HUES48 (cell line): ENCODE results near the gene PCDHA6.
"Not testable (repeated sequence)": the region's sequence is repeated elsewhere in the genome, so short reads cannot be mapped to it uniquely, and the experiment has no call there.

Experiments
- H3K27ac ChIP-seq: one replicate; pipeline ENCODE4 v1.7.0; 2013; ENCODE audit warnings: low read depth, low read length, inconsistent platforms
- H3K27me3 ChIP-seq: 2 replicates; pipeline ENCODE4 v1.6.1; 2013; ENCODE audit warnings: mild to moderate bottlenecking, low read length; ENCODE audit not compliant: control insufficient read depth, insufficient read depth
- H3K36me3 ChIP-seq: 2 replicates; pipeline ENCODE4 v1.6.1; 2013; ENCODE audit warnings: low read length; ENCODE audit not compliant: control insufficient read depth, insufficient read depth
- H3K4me1 ChIP-seq: 2 replicates; pipeline ENCODE4 v1.6.1; 2013; ENCODE audit warnings: mild to moderate bottlenecking, low read length; ENCODE audit not compliant: control insufficient read depth, insufficient read depth
- H3K4me3 ChIP-seq: 2 replicates; pipeline ENCODE4 v1.5.1; 2013; ENCODE audit warnings: mild to moderate bottlenecking, low read depth, low read length
- H3K9ac ChIP-seq: 2 replicates; pipeline ENCODE4 v1.6.1; 2013; ENCODE audit warnings: mild to moderate bottlenecking, low read depth, low read length, moderate library complexity
- H3K9me3 ChIP-seq: 2 replicates; pipeline ENCODE4 v1.6.1; 2013; ENCODE audit warnings: low read length; ENCODE audit not compliant: control insufficient read depth, insufficient read depth

The PCDHA6 gene

GRCh38 chr5:140827704-140828361 is at the start of gene PCDHA6:
Gene PCDHA6, plus strand, starts transcription at chr5:140827960. Its CDS starts 132 bp downstream, at chr5:140828092.
- no peak within 1 kb of the TSS for H3K4me3 ChIP-seq
- no peaks in the 10 kb centered on the region for H3K4me1 ChIP-seq
- no peak within 1 kb of the TSS for H3K9ac ChIP-seq
- no peaks in the 10 kb centered on the region for H3K27me3 ChIP-seq
- H3K27ac ChIP-seq: no peak within 1 kb of the TSS
- no peaks in the 10 kb centered on the region for H3K36me3 ChIP-seq
- no peaks in the 10 kb centered on the region for H3K9me3 ChIP-seq

GRCh38 chr5:140780512-140780911 is 47.2 kb upstream of the PCDHA6 start:
- H3K27me3 ChIP-seq: no peaks in the 10 kb centered on the region
- H3K27ac ChIP-seq: no peak overlapping the region
- peaks cover 68% of the 10 kb centered on the region for H3K9me3 ChIP-seq
- no peak overlapping the region for H3K4me3 ChIP-seq
- no peaks in the 10 kb centered on the region for H3K4me1 ChIP-seq
- no peaks in the 10 kb centered on the region for H3K36me3 ChIP-seq
- no peak overlapping the region for H3K9ac ChIP-seq

- peaks cover 48% of the 10 kb centered on the region for H3K9me3 ChIP-seq
- H3K4me1 ChIP-seq: no peaks in the 10 kb centered on the region
- H3K4me3 ChIP-seq: no peak within 1 kb of the TSS
- H3K9ac ChIP-seq: no peak within 1 kb of the TSS
- no peaks in the 10 kb centered on the region for H3K27me3 ChIP-seq
- H3K27ac ChIP-seq: no peak within 1 kb of the TSS
- H3K36me3 ChIP-seq: no peaks in the 10 kb centered on the region
Observed at GRCh38 chr5:140785905-140786686, 41.7 kb upstream of the PCDHA6 start, which contains the start of gene PCDHA1. Gene PCDHA1, plus strand, starts transcription at chr5:140786140.

GRCh38 chr5:140787422-140787821 is 40.3 kb upstream of the PCDHA6 start:
- H3K36me3 ChIP-seq, H3K27ac ChIP-seq, H3K4me3 ChIP-seq, H3K27me3 ChIP-seq, H3K9ac ChIP-seq, H3K4me1 ChIP-seq: not testable (repeated sequence)
- H3K9me3 ChIP-seq: peaks cover 39% of the 10 kb centered on the region

GRCh38 chr5:140787849-140788504 is 39.8 kb upstream of the PCDHA6 start:
- not testable (repeated sequence) for H3K4me3 ChIP-seq, H3K27me3 ChIP-seq, H3K9ac ChIP-seq, H3K27ac ChIP-seq, H3K36me3 ChIP-seq, H3K4me1 ChIP-seq
- peaks cover 34% of the 10 kb centered on the region for H3K9me3 ChIP-seq

GRCh38 chr5:140791089-140791488 is 36.7 kb upstream of the PCDHA6 start:
- no peaks in the 10 kb centered on the region for H3K36me3 ChIP-seq
- no peaks in the 10 kb centered on the region for H3K27me3 ChIP-seq
- H3K27ac ChIP-seq: no peak overlapping the region
- no peak overlapping the region for H3K9ac ChIP-seq
- H3K4me3 ChIP-seq: no peak overlapping the region
- peaks cover 28% of the 10 kb centered on the region for H3K9me3 ChIP-seq
- no peaks in the 10 kb centered on the region for H3K4me1 ChIP-seq

- H3K27ac ChIP-seq: no peak within 1 kb of the TSS
- H3K9me3 ChIP-seq: peaks cover 12% of the 10 kb centered on the region
- no peaks in the 10 kb centered on the region for H3K4me1 ChIP-seq
- H3K36me3 ChIP-seq: no peaks in the 10 kb centered on the region
- H3K9ac ChIP-seq: no peak within 1 kb of the TSS
- H3K4me3 ChIP-seq: peak within 1 kb of the TSS; percentile 71
- H3K27me3 ChIP-seq: no peaks in the 10 kb centered on the region
Observed at GRCh38 chr5:140794595-140795258, 33.0 kb upstream of the PCDHA6 start, which contains the start of gene PCDHA2. Gene PCDHA2, plus strand, starts transcription at chr5:140794852.

GRCh38 chr5:140795259-140795641 is 32.5 kb upstream of the PCDHA6 start:
- Histone ChIP-seq H3K27ac (no peak overlapping the region), H3K9me3 (peaks cover 16% of the 10 kb centered on the region), H3K4me3 (peak overlapping the region; percentile 71), H3K27me3 (no peaks in the 10 kb centered on the region), H3K4me1 (no peaks in the 10 kb centered on the region), H3K36me3 (no peaks in the 10 kb centered on the region), H3K9ac (no peak overlapping the region)

- not testable (repeated sequence) for H3K27ac ChIP-seq, H3K36me3 ChIP-seq, H3K27me3 ChIP-seq, H3K4me1 ChIP-seq, H3K4me3 ChIP-seq, H3K9ac ChIP-seq
- H3K9me3 ChIP-seq: peaks cover 18% of the 10 kb centered on the region
Observed at GRCh38 chr5:140796072-140796717, 31.6 kb upstream of the PCDHA6 start.

- Histone ChIP-seq H3K9me3 (peaks cover 18% of the 10 kb centered on the region), H3K36me3 (no peaks in the 10 kb centered on the region), H3K4me3 (no peak overlapping the region), H3K27me3 (no peaks in the 10 kb centered on the region), H3K4me1 (no peaks in the 10 kb centered on the region), H3K9ac (no peak overlapping the region), H3K27ac (no peak overlapping the region)
Observed at GRCh38 chr5:140796718-140797095, 31.1 kb upstream of the PCDHA6 start.
